H1 (cell line): Measurements from ENCODE around the gene RASL10A. TPM values are rescaled to one million over a fixed set of nuclear protein-coding genes. Genes with fewer than 3 reads are reported as not detected.
A peak's percentile ranks its signal among the peaks of the same experiment; 100 is the strongest.

ENCODE experiments used
- CTCF ChIA-PET: fragments of 300-600 bp; sonication (Branson Sonifier 250); formaldehyde crosslinking; loops from one replicate; lab custom pipeline; 2021; ENCODE audit not compliant: partially characterized antibody; lab: Charles Lee
- POLR2A ChIA-PET: fragments of 300-600 bp; sonication (Branson Sonifier 250); formaldehyde crosslinking; loops from one replicate; lab custom pipeline; 2021; ENCODE audit warnings: inconsistent platforms; ENCODE audit not compliant: partially characterized antibody; lab: Charles Lee
- DNase-seq, 2 experiments: peaks; one replicate each; pipeline versions ENCODE4 v3.0.0 to v3.0.0-alpha.2; 2010 to 2022; ENCODE audit warnings: low spot score in 2 of 2, low read depth in 1 of 2, mixed read lengths in 1 of 2
- FAIRE-seq: peaks from 2 replicates; lab custom pipeline; 2011; peaks lifted over from hg19 to GRCh38; lab: Jason Lieb, UNC
- H2AFZ ChIP-seq: 2 replicates; pipeline ENCODE4 v1.8.1; 2012; ENCODE audit warnings: low read length, inconsistent platforms
- H2AK5ac ChIP-seq: 2 replicates; pipeline ENCODE4 v1.6.1; 2013; ENCODE audit warnings: low read depth, low read length
- H2BK120ac ChIP-seq: replicated peaks from 2 replicates; pipeline ENCODE3; 2013; ENCODE audit warnings: low read depth, low read length, inconsistent platforms
- H2BK12ac ChIP-seq: 2 replicates; pipeline ENCODE4 v1.6.1; 2013; ENCODE audit warnings: low read depth, low read length
- H2BK15ac ChIP-seq: 2 replicates; pipeline ENCODE4 v1.6.1; 2013; ENCODE audit warnings: low read length
- H2BK20ac ChIP-seq: 2 replicates; pipeline ENCODE4 v1.6.1; 2013; ENCODE audit warnings: low read length
- H2BK5ac ChIP-seq: 2 replicates; pipeline ENCODE4 v1.6.1; 2013; ENCODE audit warnings: low read depth, low read length
- H3K14ac ChIP-seq: 2 replicates; pipeline ENCODE4 v1.6.1; 2013; ENCODE audit warnings: inconsistent platforms; ENCODE audit not compliant: insufficient read length
- H3K18ac ChIP-seq: 2 replicates; pipeline ENCODE4 v1.6.1; 2013; ENCODE audit warnings: low read length; ENCODE audit errors: extremely low read depth
- H3K23ac ChIP-seq: 2 replicates; pipeline ENCODE4 v1.6.1; 2013; ENCODE audit warnings: inconsistent platforms; ENCODE audit not compliant: insufficient read length
- H3K23me2 ChIP-seq: 2 replicates; pipeline ENCODE4 v1.6.1; 2013; ENCODE audit warnings: low read depth, low read length
- H3K27ac ChIP-seq: 2 replicates; pipeline ENCODE4 v1.6.1; 2011; ENCODE audit warnings: low read depth, low read length, inconsistent platforms
- H3K27me3 ChIP-seq, 4 experiments: replicated peaks in 1 of 4; 1 replicate in 1 of 4; 2 replicates in 3 of 4; pipeline versions ENCODE4 v1.6.1 to v1.8.1; 2011 to 2013; ENCODE audit warnings: low read length in 3 of 4, mild to moderate bottlenecking in 3 of 4, inconsistent platforms in 2 of 4, mixed read lengths in 2 of 4, moderate library complexity in 1 of 4; ENCODE audit not compliant: control insufficient read depth in 3 of 4, insufficient read depth in 3 of 4; ENCODE audit errors: extremely low read depth in 1 of 4
- H3K36me3 ChIP-seq, 4 experiments: 2 replicates each; pipeline versions ENCODE4 v1.6.1 to v1.8.1; 2011 to 2013; ENCODE audit warnings: mild to moderate bottlenecking in 4 of 4, low read length in 3 of 4, moderate library complexity in 2 of 4, control low read depth in 1 of 4, inconsistent platforms in 1 of 4; ENCODE audit not compliant: insufficient read depth in 4 of 4, control insufficient read depth in 2 of 4
- H3K4ac ChIP-seq: replicated peaks from 2 replicates; pipeline ENCODE3; 2013; ENCODE audit warnings: low read length, low read depth, mixed read lengths, inconsistent platforms; ENCODE audit not compliant: insufficient read length
- H3K4me1 ChIP-seq, 4 experiments: replicated peaks in 1 of 4; 1 replicate in 1 of 4; 2 replicates in 3 of 4; pipeline versions ENCODE4 v1.6.1 to v1.8.1; 2011 to 2013; ENCODE audit warnings: low read length in 3 of 4, inconsistent platforms in 2 of 4, mixed read lengths in 1 of 4; ENCODE audit not compliant: insufficient read depth in 4 of 4, control insufficient read depth in 3 of 4
- H3K4me2 ChIP-seq, 2 experiments: 2 replicates each; pipeline versions ENCODE4 v1.6.1 to v1.8.1; 2011 to 2013; ENCODE audit warnings: low read depth in 2 of 2, low read length in 2 of 2, control low read depth in 1 of 2, inconsistent platforms in 1 of 2, mild to moderate bottlenecking in 1 of 2; ENCODE audit not compliant: insufficient read depth in 1 of 2
- H3K4me3 ChIP-seq, 4 experiments: fragments of 200-600, 300-600 bp in 1 of 4; sonication (generic), shearing (Covaris generic), sonication (Bioruptor Twin) in 1 of 4; 2 replicates each; pipeline versions ENCODE4 v1.5.1 to v1.8.1; 2011 to 2016; ENCODE audit warnings: low read length in 4 of 4, low read depth in 3 of 4, control low read depth in 2 of 4, inconsistent platforms in 2 of 4, mild to moderate bottlenecking in 2 of 4, mixed read lengths in 1 of 4, moderate library complexity in 1 of 4; ENCODE audit not compliant: insufficient read depth in 2 of 4; ENCODE audit errors: extremely low read depth in 1 of 4
- H3K56ac ChIP-seq: replicated peaks from 2 replicates; pipeline ENCODE3; 2013; ENCODE audit warnings: low read depth, mild to moderate bottlenecking, mixed read lengths, low read length, inconsistent platforms; ENCODE audit not compliant: insufficient read length
- H3K79me1 ChIP-seq: 2 replicates; pipeline ENCODE4 v1.6.1; 2013; ENCODE audit warnings: low read depth, low read length, control low read depth
- H3K79me2 ChIP-seq, 2 experiments: 2 replicates each; pipeline versions ENCODE4 v1.6.1 to v1.8.1; 2012 to 2013; ENCODE audit warnings: low read length in 2 of 2, mild to moderate bottlenecking in 2 of 2, inconsistent platforms in 1 of 2; ENCODE audit not compliant: insufficient read depth in 2 of 2, control insufficient read depth in 1 of 2
- H3K9ac ChIP-seq, 4 experiments: replicated peaks in 1 of 4; 1 replicate in 1 of 4; 2 replicates in 3 of 4; pipeline versions ENCODE4 v1.6.1 to v1.8.1; 2011 to 2013; ENCODE audit warnings: low read depth in 3 of 4, low read length in 3 of 4, control low read depth in 2 of 4, mild to moderate bottlenecking in 2 of 4, moderate library complexity in 2 of 4, inconsistent platforms in 1 of 4; ENCODE audit errors: extremely low read depth in 1 of 4
- H3K9me3 ChIP-seq, 2 experiments: 2 replicates each; pipeline versions ENCODE4 v1.6.1 to v1.8.1; 2012 to 2013; ENCODE audit warnings: mild to moderate bottlenecking in 2 of 2, moderate library complexity in 2 of 2, control low read depth in 1 of 2, inconsistent platforms in 1 of 2, low read depth in 1 of 2, low read length in 1 of 2, mixed read lengths in 1 of 2; ENCODE audit not compliant: insufficient read depth in 2 of 2
- H4K20me1 ChIP-seq, 2 experiments: replicated peaks in 1 of 2; 2 replicates each; pipeline versions ENCODE3 to v1.8.1; 2011 to 2013; ENCODE audit warnings: inconsistent platforms in 2 of 2, low read length in 2 of 2, mild to moderate bottlenecking in 1 of 2; ENCODE audit not compliant: insufficient read depth in 2 of 2, control insufficient read depth in 1 of 2
- H4K5ac ChIP-seq: 2 replicates; pipeline ENCODE4 v1.6.1; 2013; ENCODE audit warnings: low read length, low read depth, mixed read lengths, inconsistent platforms; ENCODE audit not compliant: insufficient read length
- H4K8ac ChIP-seq: 2 replicates; pipeline ENCODE4 v1.8.0; 2013; ENCODE audit warnings: mild to moderate bottlenecking, moderate library complexity, low read length, inconsistent platforms; ENCODE audit not compliant: insufficient read depth; ENCODE audit errors: extremely low read depth
- H4K91ac ChIP-seq: replicated peaks from 2 replicates; pipeline ENCODE3; 2013; ENCODE audit warnings: low read length, mixed read lengths, inconsistent platforms; ENCODE audit not compliant: insufficient read length
- CEBPB ChIP-seq: IDR thresholded peaks from 2 replicates; pipeline ENCODE4 v1.6.1; 2012; ENCODE audit warnings: low read depth, low read length
- KDM5A ChIP-seq: fragments of 200-600 bp; IDR thresholded peaks from 2 replicates; pipeline ENCODE4 v1.7.1; 2012; ENCODE audit warnings: mild to moderate bottlenecking, low read length, inconsistent platforms, mixed read lengths
- SAP30 ChIP-seq: fragments of 300-600 bp; sonication (generic); IDR thresholded peaks from 2 replicates; pipeline ENCODE4 v1.7.1; 2012; ENCODE audit warnings: low read length, moderate library complexity, mild to moderate bottlenecking, inconsistent platforms; ENCODE audit not compliant: insufficient read depth, insufficient replicate concordance
- WGBS, 2 experiments: shearing (Covaris generic) in 1 of 2; methylation state at CpG; one replicate each; pipeline versions ENCODE4 v1.1.6 to v1.1.7; 2013 to 2015; ENCODE audit warnings: low lambda C conversion rate in 2 of 2, mixed read lengths in 2 of 2, inconsistent platforms in 1 of 2, low coverage in 1 of 2, missing lambda C conversion rate in 1 of 2; ENCODE audit not compliant: insufficient replicate concordance in 2 of 2, insufficient coverage in 1 of 2, insufficient read length in 1 of 2; ENCODE audit errors: extremely low coverage in 1 of 2, missing lambda C conversion rate in 1 of 2; 5-methylcytosine and 5-hydroxymethylcytosine counted together
- polyA plus RNA-seq, 7 experiments: library from polyadenylated mRNA; depleted of rRNA in 3 of 7; stranded (reverse) in 5 of 7; unstranded in 2 of 7; fragments of >200 nt in 5 of 7; fragments of 200-250 nt in 2 of 7; gene quantifications; 1 replicate in 5 of 7; 2 replicates in 1 of 7; 4 replicates in 1 of 7; pipeline versions ENCODE4 v1.2.1 to v1.2.3, GENCODE V29; 2011 to 2013; ENCODE audit warnings: missing spikeins in 2 of 7, mixed read lengths in 2 of 7
- total RNA-seq: library from RNA; stranded (reverse); fragmentation: NEBNext Ultra II Directional; extraction: Animal tissue kit (Norgen Biotek cat#: 25700); gene quantifications from 2 replicates; pipeline ENCODE4 v1.2.1, GENCODE V29; 2021
- TF ChIP-seq, protein P1 (sequence below): IDR thresholded peaks from 2 replicates; pipeline ENCODE4 v1.6.1; 2011; ENCODE audit warnings: low read length, improper control_type of control experiment
- TF ChIP-seq, protein P2 (sequence below), 3 experiments: IDR thresholded peaks; 1 replicate in 2 of 3; 2 replicates in 1 of 3; pipeline versions ENCODE4 v1.5.1 to v1.6.1; 2011; ENCODE audit warnings: low read length in 3 of 3, mild to moderate bottlenecking in 3 of 3, inconsistent platforms in 2 of 3, low read depth in 1 of 3, moderate library complexity in 1 of 3; ENCODE audit not compliant: insufficient read depth in 1 of 3; ENCODE audit errors: control extremely low read depth in 1 of 3

The RASL10A gene
- total and polyA plus RNA-seq, 2 of the 8 experiments (the other 6 are each of a cell fraction or from before 2014, with no cell fraction given), result 1.1 to 1.5 TPM

GRCh38 chr22:29320546-29320945 is 5.0 kb upstream of the RASL10A start:
- CTCF ChIA-PET, result interaction anchor here (0.9 to 1.4 kb wide), 6 partner anchors 9 to 43 kb away, joined by 3 to 5 read pairs (median 4); no protein-coding TSS in a partner anchor
- Histone ChIP-seq H3K4me2 (no peak overlapping the region), H4K91ac (no peak overlapping the region), H3K79me1 (no peaks in the 10 kb centered on the region), H3K18ac (no peak overlapping the region), H2BK120ac (no peak overlapping the region), H3K4ac (no peak overlapping the region), H4K5ac (no peak overlapping the region), H4K20me1 (no peaks in the 10 kb centered on the region), H2BK15ac (no peak overlapping the region), H3K23ac (no peak overlapping the region), H2BK20ac (no peak overlapping the region), H3K27ac (no peak overlapping the region), H3K9ac (no peak overlapping the region), H3K4me1 (no peaks in the 10 kb centered on the region; a peak in 2 of 7 replicates), H3K36me3 (no peaks in the 10 kb centered on the region), H4K8ac (no peak overlapping the region; the same call in 1 of the 2 replicates), H2AK5ac (no peak overlapping the region), H3K4me3 (no peak overlapping the region), H3K14ac (no peak overlapping the region), H2BK12ac (no peak overlapping the region), H2BK5ac (no peak overlapping the region), H3K27me3 (peaks cover 6 to 17% (median 16%) of the 10 kb centered on the region in 4 experiments), H3K56ac (no peak overlapping the region), H2AFZ (no peak overlapping the region), H3K9me3 (peaks cover 0 to 4% of the 10 kb centered on the region in 2 experiments; a peak in 1 of 4 replicates), H3K79me2 (no peaks in the 10 kb centered on the region), H3K23me2 (no peaks in the 10 kb centered on the region)
- TF ChIP-seq CEBPB (no peak), KDM5A (no peak), SAP30 (no peak)
- TF ChIP-seq, protein P1, sequence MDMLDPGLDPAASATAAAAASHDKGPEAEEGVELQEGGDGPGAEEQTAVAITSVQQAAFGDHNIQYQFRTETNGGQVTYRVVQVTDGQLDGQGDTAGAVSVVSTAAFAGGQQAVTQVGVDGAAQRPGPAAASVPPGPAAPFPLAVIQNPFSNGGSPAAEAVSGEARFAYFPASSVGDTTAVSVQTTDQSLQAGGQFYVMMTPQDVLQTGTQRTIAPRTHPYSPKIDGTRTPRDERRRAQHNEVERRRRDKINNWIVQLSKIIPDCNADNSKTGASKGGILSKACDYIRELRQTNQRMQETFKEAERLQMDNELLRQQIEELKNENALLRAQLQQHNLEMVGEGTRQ, result no peak
- TF ChIP-seq, protein P2, sequence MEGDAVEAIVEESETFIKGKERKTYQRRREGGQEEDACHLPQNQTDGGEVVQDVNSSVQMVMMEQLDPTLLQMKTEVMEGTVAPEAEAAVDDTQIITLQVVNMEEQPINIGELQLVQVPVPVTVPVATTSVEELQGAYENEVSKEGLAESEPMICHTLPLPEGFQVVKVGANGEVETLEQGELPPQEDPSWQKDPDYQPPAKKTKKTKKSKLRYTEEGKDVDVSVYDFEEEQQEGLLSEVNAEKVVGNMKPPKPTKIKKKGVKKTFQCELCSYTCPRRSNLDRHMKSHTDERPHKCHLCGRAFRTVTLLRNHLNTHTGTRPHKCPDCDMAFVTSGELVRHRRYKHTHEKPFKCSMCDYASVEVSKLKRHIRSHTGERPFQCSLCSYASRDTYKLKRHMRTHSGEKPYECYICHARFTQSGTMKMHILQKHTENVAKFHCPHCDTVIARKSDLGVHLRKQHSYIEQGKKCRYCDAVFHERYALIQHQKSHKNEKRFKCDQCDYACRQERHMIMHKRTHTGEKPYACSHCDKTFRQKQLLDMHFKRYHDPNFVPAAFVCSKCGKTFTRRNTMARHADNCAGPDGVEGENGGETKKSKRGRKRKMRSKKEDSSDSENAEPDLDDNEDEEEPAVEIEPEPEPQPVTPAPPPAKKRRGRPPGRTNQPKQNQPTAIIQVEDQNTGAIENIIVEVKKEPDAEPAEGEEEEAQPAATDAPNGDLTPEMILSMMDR (IDR thresholded peaks at IDR 0.05; ENCODE audit: control extremely low read depth in 1 of 3, insufficient read depth in 1 of 3, low read depth in 1 of 3, low read length in 3 of 3), result peak in 1 of 3 experiments; percentile 5; a peak in 1 of 4 replicates
- FAIRE-seq, result no peak
- DNase-seq, result no peak
- 79% methylated on average over 1 of the region's 1 CpG; no CpG with 5 or more reads in 1 of the 2 experiments for WGBS, 2 experiments
- POLR2A ChIA-PET, result interaction anchor here (3.9 kb wide), 1 partner anchor 19 kb away, joined by 17 read pairs; no protein-coding TSS in a partner anchor
